HG03575 (cell line): ENCODE results near the gene USPL1.
"Not testable (repeated sequence)": the region's sequence is repeated elsewhere in the genome, so short reads cannot be mapped to it uniquely, and the experiment has no call there.

ENCODE experiments used
- ATAC-seq: cut with Tn5 transposase; IDR thresholded peaks from one replicate; pipeline ENCODE4 v1.9.1; 2021; ENCODE audit not compliant: unreplicated experiment, insufficient number of reproducible peaks, low FRiP score; ENCODE audit errors: extremely low read depth

Gene USPL1

DNA sequence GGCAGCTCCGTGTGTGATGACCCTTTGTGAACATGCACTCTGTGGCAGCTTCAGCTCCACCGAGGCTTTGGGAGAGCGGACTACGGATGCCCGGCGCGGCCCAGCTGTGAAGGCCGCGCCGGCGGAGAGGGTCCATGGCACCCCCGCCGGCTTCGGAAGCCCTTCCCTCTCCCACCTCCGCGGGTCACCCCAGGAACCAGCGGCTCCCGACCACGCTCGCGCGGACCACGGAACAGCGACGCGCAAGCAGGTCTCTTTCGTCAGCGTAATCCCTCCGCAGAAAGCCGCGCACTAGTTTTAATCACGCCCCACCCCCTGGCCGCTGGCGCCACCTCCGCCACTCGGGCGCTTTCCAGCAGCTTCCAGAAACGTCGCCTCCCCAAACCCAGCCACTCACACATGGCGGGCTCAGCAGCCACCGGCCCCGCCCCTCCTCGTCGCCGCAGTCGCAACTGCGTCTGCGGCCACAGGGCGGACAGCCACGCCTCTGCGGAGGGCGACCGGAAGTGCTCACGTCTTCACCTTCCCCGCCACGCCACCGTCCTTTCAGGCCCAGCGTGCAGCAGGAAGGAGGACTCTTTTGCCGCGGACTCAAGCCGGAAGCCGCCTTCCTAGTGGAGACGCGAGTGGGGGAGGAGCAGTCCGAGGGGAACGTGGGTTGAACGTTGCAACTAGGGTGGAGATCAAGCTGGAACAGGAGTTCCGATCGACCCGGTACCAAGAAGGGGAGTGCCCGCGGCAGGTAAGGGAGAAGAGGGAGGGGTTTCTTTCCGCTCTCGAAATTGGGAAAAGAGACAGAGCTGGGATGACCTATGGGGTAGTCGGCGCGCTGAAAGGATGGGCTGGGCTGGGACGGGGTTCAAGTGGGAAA is at the start of gene USPL1:
TSS of gene USPL1 (plus strand) at position 606 of the 871 bp plus-strand sequence. CDS start 3,221 bp downstream, outside the sequence.
- peak; percentile 47 for ATAC-seq

DNA sequence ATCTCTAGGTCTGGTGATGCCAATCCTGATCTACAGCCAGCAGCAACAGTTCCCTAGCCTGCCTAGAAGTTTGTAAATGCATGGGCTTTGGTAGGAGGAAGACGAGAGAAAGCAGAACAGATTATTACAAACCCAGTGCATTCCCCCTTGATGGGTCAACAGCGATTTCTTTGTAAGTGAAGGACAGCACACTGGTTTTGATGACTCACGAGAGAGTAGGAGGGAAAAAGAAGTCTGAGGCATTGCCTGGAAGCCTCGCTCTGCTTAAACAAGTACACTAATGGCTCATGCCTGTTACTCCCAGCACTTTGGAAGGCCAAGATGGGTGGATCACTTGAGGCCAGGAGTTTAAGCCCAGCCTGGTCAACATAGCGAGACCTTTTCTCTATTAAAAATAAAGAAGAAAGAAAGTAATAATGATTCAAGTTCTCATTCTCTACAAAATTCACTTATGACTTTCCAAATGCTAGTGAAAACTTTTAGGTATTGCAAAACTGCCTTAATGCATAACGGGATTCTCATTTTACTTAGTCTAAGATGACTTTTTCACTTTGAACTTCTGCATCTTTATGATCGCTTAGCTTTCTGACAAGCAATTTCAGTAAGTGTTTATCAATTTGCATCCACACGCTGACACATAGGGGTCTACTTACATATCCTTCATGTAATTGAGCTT is 47.7 kb upstream of the USPL1 start:
- no peak for ATAC-seq

DNA sequence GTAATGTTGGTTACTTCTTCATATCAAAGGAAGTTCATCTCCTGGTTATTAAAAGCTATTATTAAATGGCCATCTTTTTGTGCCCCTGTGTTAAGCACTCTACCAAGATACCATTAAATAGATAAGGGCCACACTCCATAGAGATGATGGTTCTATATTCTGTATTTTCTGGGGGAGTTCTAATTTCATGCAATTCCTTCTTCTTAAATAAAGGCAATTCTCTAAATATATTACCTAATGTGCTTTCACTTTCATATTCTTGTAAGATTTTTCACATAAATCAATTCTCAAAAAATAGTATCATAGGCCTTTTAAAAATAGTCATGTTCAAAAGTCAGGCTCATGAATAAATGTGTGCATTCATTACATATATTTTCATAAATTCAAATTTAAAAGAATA is 47.0 kb upstream of the USPL1 start:
- no peak for ATAC-seq

DNA sequence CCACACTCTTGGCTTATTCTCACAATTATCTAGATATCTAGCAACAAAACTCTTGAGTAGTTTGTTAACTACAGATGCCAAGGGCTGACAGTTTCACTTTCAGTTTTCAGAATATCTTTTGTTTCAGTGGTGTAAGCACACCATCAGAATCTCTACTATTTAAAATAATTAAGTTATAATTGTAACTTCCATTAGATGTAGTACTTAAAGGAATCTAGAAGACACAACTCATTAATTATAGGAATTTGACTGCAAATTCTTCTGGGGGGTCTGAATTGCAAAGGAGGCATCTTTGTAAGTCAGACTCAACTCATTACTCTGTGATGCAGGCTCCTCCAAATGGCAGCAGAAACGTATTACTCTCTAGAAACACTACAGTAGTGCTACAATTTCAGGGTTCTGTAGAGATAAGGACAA is 44.9 kb upstream of the USPL1 start:
- ATAC-seq = peak; percentile 42

DNA sequence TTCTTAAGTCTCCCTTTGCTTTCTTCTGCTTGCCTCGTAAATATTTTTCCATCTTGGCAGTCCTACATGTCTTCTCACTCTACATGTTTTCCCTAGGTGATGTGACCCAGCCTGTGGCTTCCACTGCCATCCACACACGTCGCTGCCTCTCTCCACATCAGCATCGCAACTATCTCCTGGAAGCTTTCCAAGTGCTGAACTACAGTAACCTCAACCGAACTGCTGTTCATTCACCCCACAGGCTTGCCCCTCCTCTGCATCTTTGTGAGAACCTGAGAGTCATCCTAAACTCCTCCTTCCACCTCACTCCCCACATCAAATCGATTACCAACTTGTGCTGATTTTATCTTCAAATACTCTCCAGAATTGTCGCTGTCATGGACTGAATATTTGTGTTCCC is 41.2 kb upstream of the USPL1 start:
- no peak for ATAC-seq

DNA sequence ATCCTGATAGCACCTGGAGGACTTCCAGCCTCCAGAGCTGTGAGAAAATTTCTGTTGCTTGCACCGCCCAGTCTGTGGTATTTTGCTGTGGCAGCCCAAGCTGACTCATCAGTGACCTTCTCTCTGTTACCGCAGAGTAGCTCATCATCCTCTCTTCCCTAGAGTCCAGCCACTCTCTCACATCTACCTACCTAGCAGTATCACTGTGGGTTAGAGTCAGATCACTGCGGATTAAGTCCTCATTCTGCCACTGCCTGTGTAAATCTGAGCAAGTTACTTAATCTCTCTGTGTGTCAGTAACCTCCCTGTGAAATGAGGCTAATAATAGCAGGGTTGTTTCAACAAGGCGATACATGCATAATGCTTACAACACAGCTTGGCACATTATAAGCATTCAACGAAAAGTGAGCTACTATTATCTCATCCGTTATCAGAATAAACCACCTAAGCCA is 40.3 kb upstream of the USPL1 start:
- ATAC-seq = peak; percentile 52

DNA sequence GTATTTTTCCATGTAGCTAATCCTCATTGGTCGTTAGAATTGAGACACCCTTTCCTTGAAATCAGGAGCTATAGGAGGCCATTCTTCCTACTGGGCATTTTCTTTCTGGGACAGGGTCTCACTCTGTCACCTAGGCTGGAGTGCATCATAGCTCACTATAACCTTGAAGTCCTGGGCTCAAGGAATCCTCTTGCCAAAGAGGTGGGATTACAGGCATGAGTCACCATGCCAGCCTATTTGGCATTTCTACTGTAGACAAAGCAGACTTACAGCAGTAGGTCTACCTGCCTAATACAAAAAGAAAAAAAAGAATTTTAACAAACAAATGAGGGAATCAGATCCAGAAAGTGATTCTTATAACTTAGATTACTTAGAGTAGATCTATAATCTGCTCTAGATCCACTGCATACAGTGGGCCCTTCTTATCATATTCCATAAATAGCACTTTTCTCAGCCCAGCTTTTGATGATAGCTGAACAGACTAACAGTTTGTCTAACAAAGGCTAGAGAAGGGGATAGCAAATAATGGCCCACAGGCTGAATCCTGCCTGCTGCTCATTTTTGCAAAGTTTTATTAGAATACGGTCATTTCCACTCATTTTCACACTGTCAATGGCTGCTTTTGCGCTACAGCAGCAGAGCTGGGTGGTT is 36.7 kb upstream of the USPL1 start:
- no peak for ATAC-seq

DNA sequence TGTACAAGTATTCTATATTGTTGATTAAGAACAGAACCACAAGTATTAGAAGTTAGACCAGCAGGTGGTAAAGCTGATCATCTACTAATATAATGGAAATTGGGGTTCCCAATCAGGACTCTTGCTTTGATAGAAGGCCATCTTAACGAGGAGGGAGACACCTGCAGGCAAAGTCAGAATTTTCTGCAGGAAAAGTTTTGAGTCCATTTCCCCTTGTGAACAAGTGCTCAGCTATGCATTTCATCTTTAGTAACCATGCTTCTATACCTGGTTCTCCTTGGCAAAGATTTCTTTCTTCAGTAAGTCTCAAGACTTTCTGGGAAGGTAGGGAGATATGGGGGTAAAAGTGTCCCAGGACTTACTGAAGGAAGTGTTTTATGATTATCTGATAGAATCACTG is 36.1 kb upstream of the USPL1 start:
- no peak for ATAC-seq

DNA sequence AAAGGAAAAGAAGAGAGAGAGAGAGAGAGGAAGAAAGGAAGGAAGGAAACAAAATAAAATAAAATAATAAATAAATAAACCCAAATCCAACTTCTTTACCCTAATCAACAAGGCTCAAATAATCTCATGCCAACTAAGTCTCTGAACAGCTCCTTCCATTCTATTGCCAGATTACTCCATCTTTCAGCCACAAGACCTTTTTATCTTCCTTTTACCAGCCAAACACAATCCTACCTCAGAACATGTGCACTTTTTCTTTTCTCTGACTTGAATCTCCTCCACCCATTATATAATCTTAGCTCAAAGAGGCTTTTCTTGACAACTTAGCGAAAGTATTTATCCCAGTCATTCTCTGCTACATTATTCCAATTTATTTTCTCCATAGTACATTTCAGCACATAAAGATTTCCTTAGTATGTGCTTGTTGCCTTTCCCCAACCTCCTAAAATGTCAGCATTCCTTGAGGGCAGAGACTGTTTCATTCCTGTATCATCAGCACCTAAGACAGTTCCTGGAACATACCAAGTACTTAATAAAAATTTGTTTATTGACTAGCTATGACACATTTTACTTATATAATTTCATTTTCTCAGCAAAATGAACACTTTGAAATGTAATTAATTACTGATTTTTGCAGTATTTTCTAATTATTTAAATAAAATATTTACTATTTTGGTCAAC is 33.5 kb upstream of the USPL1 start:
- no peak for ATAC-seq

DNA sequence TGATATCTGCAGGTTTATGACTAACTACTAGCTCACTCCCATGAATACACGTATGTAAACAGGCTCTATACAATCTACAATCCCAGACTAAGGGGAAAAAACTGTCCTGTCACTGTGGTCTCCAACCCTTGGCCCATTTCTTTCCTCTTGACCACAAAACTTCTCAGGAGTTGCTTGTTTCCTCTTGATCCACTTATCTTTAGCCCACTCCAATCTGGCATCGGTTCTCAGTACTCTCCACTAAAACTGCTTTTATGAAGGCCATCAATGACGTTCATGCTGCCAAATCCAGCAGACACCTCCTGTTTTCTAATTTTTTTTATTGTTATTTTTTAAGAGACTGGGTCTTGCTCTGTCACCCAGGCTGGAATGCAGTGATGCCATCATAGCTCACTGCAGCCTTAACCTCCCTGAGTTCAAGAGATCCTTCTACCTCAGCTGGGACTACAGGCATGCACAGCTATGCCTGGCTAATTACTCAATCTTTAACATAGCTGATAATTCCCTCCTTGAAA is 31.9 kb upstream of the USPL1 start:
- no peak for ATAC-seq

DNA sequence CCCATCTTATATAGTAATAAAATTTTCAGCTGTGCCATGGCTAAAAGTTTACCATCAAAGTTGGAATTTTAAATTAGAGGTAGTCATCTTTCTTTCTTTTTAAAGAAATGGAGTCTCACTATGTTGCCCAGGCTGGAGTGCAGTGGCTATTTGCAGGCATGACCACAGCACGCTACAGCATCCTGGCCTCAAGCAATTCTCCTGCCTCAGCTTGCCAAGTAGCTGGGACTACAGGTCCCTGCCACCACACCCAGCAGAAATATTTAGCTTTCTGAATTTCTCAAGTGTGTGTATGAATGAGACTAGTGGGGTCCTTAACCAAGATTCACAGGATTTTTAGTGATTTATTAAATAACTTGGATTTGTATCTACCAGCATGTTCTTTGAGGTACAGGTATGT is 30.5 kb upstream of the USPL1 start:
- ATAC-seq = no peak

DNA sequence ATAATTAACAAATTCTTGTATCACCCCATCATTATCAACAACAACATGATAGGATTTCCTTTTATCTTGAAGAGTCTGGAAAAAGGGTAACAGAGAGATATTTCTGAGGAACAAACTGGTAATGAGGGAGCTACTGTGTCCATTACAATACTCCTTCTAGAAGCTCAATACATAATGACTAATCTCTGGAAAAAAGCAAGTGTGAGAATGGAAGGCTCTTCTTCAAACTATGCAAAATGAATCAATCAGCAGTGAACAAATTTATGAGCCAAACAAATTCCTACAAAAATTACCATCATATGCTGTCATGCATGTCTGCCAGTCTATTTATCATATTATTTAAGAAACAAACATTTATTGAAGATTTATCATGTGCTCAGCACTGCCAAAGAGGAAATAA is 30.0 kb upstream of the USPL1 start:
- no peak for ATAC-seq

DNA sequence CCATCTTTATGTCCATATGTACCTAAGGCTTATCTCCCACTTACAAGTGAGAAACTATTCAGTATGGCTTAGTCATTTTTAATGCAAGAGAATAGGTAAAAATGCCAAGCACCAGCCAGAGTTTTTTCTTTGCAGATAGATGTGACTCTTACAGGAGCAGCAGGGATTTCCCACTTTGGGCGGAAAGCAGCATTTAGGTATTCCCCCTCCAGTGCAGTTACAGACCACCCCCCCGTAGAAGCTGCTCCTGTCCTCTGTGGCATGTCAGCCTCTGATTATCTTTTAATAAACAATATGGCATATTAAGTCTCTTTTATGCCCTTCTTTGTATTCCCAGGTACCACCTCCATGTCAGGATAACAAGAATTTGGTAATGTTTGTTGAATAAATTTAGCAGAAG is 24.7 kb upstream of the USPL1 start:
- ATAC-seq = no peak

DNA sequence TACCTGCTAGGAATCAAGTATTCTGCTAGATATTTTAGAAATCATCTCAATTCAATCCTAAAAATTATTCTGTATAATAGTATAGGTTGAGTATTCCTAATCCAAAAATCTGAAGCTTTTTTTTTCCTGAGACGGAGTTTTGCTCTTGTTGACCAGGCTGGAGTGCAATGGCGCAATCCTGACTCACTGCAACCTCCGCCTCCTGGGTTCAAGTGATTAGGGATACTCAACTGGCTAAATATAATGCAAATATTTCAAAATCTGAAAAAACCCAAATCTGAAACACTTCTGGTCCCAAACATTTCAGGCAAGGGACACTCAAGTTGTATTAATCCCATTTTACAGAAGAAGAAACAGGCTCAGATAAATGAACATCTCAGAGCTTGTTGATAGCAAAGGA is 17.2 kb upstream of the USPL1 start:
- no peak for ATAC-seq

DNA sequence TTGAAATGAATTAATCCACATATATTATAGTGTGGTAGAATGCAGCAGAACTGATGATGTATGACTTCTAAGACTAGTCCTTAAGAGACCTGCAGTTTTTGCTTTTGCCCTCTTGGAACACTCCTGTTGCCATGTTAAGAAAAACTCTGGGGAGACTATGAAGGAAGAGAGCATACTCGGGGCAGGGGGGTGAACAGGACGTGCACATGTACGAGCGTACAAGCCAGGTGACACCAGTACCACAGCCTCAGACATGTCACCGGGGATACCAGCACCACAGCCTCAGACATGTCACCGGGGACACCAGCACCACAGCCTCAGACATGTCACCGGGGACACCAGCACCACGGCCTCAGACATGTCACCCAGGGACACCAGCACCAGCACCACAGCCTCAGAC is 15.9 kb upstream of the USPL1 start:
- ATAC-seq = no peak

DNA sequence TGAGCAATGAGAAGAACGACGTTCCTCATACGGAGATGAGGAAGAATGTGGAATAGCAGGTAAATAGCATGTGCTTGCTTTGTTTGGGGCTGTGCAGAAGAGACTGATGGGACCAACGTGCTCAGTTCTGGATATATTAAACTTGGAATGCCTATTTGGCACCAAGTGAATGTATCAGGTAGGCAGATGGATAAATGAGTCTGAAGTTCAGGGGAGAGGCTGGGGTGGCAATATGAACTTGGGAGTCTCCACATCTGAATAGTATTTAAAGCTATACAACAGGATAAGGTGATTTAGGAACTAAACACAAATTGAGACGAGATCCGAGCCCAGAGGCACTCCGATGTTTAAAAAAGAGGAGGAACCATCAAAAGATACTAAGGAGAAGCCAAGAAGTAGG is 12.7 kb upstream of the USPL1 start:
- no peak for ATAC-seq

DNA sequence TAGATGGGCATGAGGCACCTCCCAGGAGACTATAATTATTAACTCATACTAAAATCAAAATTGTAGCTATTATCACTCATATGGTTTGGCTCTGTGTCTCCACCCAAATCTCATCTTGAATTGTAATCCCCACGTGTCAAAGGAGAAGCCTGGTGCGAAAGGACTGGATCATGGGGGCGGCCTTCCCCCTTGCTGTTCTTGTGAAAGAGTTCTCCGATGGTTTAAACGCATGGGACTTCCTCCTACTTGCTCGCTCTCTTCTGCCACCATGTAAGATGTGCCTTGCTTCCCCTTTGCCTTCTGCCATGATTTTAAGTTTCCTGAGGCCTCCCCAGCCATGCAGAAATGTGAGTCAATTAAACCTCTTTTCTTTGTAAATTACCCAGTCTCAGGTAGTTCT is 10.5 kb upstream of the USPL1 start:
- not testable (repeated sequence) for ATAC-seq

DNA sequence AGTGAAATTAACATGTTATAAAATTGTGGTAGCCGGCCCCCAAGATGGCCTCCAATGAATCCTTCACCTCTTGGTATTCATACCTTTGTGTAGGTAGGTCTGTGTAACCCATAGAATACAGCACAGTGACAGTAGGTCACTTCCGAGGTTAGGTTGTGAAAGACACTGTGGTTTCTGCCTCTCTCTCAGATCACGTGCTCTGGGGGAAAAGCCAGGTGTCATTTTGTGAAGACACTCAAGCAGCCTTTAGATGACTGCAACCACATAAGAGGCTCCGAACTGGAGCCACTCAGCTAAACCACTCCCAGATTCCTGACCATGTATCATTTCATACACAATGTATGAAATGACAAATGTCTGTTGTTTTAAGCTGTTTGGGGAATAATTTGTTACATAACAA is 9.8 kb upstream of the USPL1 start:
- peak; percentile 91 for ATAC-seq

DNA sequence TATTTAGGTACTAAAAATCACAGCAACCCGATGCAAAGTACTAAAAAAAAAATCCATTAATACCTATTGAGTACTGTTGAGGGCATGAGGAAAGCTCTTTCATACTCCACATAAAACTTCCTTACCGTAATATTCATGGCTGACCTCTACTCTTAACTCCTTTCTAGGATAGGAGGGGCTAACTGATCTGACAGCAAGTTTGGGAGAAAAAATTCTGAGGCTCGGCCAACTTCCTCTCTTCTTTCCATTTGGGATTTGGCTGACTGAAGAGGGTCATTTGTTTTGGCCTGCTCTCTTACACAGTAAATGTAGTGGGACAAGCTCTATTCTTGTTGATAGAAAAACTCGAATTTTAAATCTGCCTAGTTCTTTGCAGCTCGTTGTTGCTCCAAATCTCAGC is 9.4 kb upstream of the USPL1 start:
- ATAC-seq = no peak
